Activated T-helper 1 cell treated with anti-CD3 and anti-CD28 coated beads, Interleukin-12 subunit alpha, Interleukin-12 subunit beta, Interleukin-2, Interleukin-4 antibody, amounts not matched to agents 30 ng/mL and 10 ng/mL and 1 ng/mL, durations not matched to agents 14 hours and 24 hours and 36 hours (primary cell): ENCODE results near the gene METTL5. TPM values are rescaled to one million over a fixed set of nuclear protein-coding genes. Genes with fewer than 3 reads are reported as not detected.
"Not testable (repeated sequence)": the region's sequence is repeated elsewhere in the genome, so short reads cannot be mapped to it uniquely, and the experiment has no call there.

Source experiments
- DNase-seq: peaks from one replicate; pipeline ENCODE4 v3.0.0; 2021; ENCODE audit warnings: low spot score
- H3K27ac Mint-ChIP-seq: one replicate; pipeline ENCODE4 v1.8.0; 2021; ENCODE audit warnings: mild to moderate bottlenecking, mixed read lengths
- H3K27me3 Mint-ChIP-seq: one replicate; pipeline ENCODE4 v1.8.0; 2022; ENCODE audit warnings: mild to moderate bottlenecking, moderate library complexity, mixed read lengths; ENCODE audit not compliant: insufficient read depth
- H3K36me3 Mint-ChIP-seq: one replicate; pipeline ENCODE4 v1.8.0; 2021; ENCODE audit warnings: low read depth, mixed read lengths
- H3K4me1 Mint-ChIP-seq: one replicate; pipeline ENCODE4 v1.8.0; 2021; ENCODE audit warnings: low read depth, mixed read lengths
- H3K4me3 Mint-ChIP-seq: one replicate; pipeline ENCODE4 v1.8.0; 2021; ENCODE audit warnings: mild to moderate bottlenecking, moderate library complexity, mixed read lengths
- H3K9me3 Mint-ChIP-seq: one replicate; pipeline ENCODE4 v1.8.0; 2021; ENCODE audit warnings: mixed read lengths
- intact Hi-C: fragments of 100-400 bp; cut with micrococcal nuclease; formaldehyde crosslinking; loops from one replicate; pipeline ENCODE4 v1.15.1; 2024
- total RNA-seq: library from RNA; stranded (reverse); gene quantifications from 2 replicates; pipeline ENCODE4 v1.2.3, GENCODE V29; 2022

Gene METTL5
- total RNA-seq: 92.0 and 92.1 TPM in 2 replicates

DNA sequence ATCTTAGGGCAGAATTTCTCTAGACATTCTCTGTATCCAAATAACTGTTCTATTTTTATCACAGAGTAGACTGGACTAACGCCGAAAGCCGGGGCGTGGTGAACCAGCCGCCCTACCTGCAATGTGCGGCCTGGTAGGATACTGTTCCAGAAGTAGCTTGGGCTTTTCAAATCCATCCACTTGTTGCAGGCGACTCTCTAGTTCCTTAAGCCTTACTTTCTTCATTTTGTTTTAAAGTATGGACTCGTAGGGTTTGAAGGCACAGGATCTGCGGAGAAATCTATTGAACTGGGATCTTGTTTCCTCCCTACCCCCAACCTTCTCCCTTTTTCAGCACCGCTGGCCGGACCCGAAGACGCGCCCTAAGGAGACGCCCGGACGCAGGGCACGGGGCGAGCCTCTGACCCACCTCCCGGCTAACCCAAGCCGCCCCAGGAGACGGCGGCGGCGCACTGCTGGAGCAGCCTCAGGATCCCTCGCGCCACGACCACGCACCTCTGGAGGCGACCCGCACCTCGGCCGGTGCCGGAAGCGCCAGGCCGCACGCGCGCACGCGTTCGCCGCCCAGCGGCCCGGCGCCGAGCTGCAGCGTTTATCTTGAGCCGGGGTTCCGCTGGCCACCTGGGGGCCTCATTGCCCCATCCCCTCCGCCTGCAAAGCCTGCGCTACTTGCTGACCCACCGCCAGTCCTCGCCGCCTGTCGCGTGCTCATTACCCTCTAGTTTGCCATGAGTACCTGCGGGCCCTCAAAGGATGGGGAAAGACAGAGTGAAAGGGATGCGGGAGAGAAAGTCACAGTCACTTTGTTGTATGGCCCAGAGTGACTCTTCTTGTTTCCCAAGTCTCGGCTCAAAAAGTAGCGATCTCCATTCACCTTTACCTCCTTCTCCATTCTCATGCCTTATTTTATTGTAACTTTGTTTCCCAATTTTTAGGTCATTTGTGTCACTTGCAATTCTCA is at the start of gene METTL5:
METTL5 (minus strand) TSS at position 533 of the 961 bp plus-strand sequence; CDS start at position 225, 308 bp downstream.
- intact Hi-C loops: loop anchor here (1.0 to 10.0 kb wide), 7 partner anchors 25 to 930 kb away; partner anchors contain the start of genes KLHL23 and SPC25
- Mint-ChIP-seq H3K4me3 (peak within 1 kb of the TSS; percentile 93), H3K4me1 (peaks cover 50% of the 10 kb centered on the region), H3K36me3 (peaks cover 18% of the 10 kb centered on the region), H3K27ac (peak within 1 kb of the TSS; percentile 89), H3K9me3 (no peaks in the 10 kb centered on the region), H3K27me3 (no peaks in the 10 kb centered on the region)
- peak; percentile 79 for DNase-seq

DNA sequence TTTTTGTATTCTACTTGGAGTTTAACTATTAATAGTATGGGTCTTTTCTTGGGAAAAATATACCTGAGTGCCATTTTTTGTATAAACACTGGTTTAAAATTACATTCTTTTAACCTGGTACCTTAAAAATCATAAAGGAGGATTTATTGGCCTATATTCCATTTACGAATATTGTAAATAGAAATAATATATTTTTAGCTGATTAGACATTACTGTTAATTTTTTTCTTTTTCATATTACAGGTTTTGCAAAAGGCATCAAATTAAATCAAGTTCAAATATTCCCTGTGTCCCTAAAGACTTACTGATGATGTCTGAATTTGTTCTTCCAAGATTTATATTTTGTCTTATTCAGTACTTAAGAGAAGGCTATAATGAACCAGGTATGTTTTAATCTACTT is 47.3 kb upstream of the METTL5 start:
- Mint-ChIP-seq H3K4me1 (no peaks in the 10 kb centered on the region), H3K27ac (no peak overlapping the region), H3K36me3 (peaks cover 3% of the 10 kb centered on the region), H3K4me3 (no peak overlapping the region), H3K9me3 (no peaks in the 10 kb centered on the region), H3K27me3 (no peaks in the 10 kb centered on the region)
- intact Hi-C loops: no loop called here
- no peak for DNase-seq

DNA sequence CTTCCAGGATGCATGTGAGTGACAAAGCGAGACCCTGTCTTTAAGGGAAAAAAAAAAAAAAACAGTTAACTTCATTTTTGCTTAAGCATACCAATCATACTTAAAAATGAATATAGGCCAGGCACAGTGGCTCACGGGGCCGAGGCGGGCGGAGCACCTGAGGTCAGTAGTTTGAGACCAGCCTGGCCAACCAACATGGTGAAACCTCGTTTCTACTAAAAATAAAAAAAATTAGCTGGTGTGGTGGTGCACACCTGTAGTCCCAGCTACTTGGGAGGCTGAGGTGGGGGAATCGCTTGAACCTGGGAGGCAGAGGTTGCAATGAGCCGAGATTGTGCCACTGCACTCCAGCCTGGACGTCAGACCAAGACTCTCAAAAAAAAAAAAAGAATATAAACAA is 46.7 kb upstream of the METTL5 start:
- intact Hi-C loops, DNase-seq, H3K4me1 Mint-ChIP-seq, H3K4me3 Mint-ChIP-seq, H3K9me3 Mint-ChIP-seq, H3K27me3 Mint-ChIP-seq, H3K36me3 Mint-ChIP-seq, H3K27ac Mint-ChIP-seq: not testable (repeated sequence)

DNA sequence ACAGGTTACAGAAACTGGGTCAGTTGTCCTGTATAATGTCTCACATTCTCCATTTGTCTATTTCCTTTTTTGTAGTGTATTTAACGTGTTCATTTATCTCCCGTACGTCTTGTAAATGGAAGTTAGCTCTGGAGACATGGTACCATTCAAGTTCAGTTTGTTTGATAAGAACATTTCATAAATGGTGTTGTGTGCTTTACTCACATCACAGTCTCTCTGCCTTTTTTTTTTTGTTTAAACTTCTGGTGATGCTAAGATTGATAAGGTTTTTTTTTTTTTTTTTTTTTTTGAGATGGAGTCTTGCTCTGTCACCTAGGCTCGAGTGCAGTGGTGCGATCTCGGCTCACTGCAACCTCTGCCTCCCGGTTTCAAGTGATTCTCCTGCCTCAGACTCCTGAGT is 44.2 kb upstream of the METTL5 start:
- no peak overlapping the region for H3K4me3 Mint-ChIP-seq
- no peak overlapping the region for H3K27ac Mint-ChIP-seq
- intact Hi-C loops: no loop called here
- DNase-seq: no peak
- H3K9me3 Mint-ChIP-seq: no peaks in the 10 kb centered on the region
- no peaks in the 10 kb centered on the region for H3K4me1 Mint-ChIP-seq
- no peaks in the 10 kb centered on the region for H3K27me3 Mint-ChIP-seq
- peaks cover 2% of the 10 kb centered on the region for H3K36me3 Mint-ChIP-seq

DNA sequence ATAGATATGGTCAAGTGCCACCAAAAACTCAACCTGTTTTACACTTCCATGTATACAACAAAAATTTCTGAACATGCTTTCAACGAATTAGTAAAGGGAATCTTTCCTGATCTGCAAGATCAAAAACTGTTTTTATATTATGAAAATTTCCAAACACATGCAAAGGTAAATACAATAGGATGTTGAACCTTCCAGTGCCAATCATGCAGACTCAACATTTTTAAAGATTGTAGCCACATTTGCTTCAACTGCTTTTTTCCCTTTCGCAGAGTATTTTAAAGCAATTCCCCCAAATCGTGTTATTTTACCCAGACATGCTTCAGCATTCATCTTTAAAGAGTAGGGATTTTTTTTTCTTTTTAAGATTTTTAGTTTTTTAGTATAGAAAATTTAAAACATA is 42.9 kb upstream of the METTL5 start:
- Mint-ChIP-seq H3K27me3 (no peaks in the 10 kb centered on the region), H3K9me3 (no peaks in the 10 kb centered on the region), H3K36me3 (peaks cover 2% of the 10 kb centered on the region), H3K4me3 (no peak overlapping the region), H3K27ac (no peak overlapping the region), H3K4me1 (no peaks in the 10 kb centered on the region)
- intact Hi-C loops: no loop called here
- no peak for DNase-seq

DNA sequence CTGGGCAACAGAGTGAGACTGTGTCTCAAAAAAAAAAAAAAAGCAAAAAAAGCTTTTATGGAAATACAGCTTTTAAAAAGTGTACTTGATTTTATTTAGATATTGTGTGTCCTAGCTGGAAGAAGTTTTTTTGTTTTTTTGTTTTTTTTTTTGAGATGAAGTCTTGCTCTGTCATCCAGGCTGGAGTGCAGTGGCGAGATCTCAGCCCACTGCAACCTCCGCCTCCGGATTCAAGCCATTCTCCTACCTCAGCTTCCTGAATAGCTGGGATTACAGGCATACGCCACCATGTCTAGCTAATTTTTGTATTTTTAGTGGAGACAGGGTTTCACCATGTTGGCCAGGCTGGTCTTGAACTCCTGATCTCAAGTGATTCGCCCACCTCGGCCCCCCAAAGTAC is 41.5 kb upstream of the METTL5 start:
- H3K4me1 Mint-ChIP-seq, DNase-seq, H3K36me3 Mint-ChIP-seq, H3K27me3 Mint-ChIP-seq, H3K9me3 Mint-ChIP-seq, H3K4me3 Mint-ChIP-seq, H3K27ac Mint-ChIP-seq, intact Hi-C loops: not testable (repeated sequence)

DNA sequence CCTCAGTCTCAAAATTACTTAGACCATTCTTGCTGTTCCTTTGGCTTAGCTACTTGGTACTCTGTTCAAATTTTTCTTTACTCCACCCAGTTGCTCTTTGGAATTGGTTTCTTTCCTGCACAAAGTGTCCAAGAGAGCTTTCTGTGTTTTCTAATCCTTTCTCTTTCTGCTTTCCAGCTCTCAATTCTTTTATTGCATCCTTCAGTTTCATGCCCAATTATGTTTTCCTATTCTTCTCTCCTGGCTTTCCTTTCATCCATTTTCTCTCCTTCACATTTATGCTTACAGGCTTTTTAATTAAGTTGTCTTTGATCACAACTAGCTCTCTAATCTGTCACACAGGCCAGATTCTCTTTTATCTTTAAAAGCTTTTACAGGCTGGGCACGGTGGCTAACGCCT is 40.8 kb upstream of the METTL5 start:
- Mint-ChIP-seq H3K4me3 (no peak overlapping the region), H3K27me3 (no peaks in the 10 kb centered on the region), H3K9me3 (no peaks in the 10 kb centered on the region), H3K27ac (no peak overlapping the region), H3K36me3 (peaks cover 3% of the 10 kb centered on the region), H3K4me1 (no peaks in the 10 kb centered on the region)
- no peak for DNase-seq
- intact Hi-C loops: no loop called here

DNA sequence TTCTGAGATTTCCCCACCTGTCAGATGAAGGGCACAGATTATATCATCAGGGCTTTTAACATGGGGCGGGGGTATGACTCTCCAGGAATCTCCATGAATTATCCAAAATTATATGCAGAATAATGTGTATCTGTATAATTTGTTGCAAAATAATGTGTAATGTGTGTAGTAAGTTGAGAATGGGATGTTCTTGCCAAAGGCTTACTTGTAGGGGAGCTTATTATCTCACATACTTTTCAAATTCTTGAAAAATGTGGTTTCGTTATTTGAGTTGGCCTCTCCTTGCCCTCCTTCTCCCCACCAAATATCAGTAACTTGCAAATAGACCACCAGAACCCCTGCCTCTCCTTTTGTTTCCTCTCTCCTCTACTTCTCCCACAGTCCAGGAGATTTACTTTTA is 38.1 kb upstream of the METTL5 start:
- intact Hi-C loops: no loop called here
- Mint-ChIP-seq H3K36me3 (peaks cover 3% of the 10 kb centered on the region), H3K27me3 (no peaks in the 10 kb centered on the region), H3K4me1 (no peaks in the 10 kb centered on the region), H3K9me3 (no peaks in the 10 kb centered on the region), H3K4me3 (no peak overlapping the region), H3K27ac (no peak overlapping the region)
- no peak for DNase-seq

DNA sequence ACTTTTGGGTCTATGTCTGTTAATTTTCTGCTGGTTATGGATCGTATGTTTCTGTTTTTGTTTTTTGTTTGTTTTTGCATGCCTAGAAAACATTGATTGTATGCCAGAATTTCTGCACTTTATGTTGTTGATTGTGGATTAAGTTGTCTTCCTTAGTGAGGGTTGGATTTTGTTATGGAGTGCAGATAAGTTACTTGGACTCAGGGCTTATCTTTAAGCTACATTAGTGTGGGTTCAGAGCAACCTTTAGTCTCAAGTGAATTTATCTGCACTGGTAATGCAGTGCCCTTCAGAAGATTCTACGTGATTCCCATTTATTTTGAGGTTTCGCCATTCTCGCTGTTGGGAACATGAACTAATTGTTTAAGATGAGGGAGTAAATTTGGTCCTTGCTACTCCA is 35.4 kb upstream of the METTL5 start:
- H3K27me3 Mint-ChIP-seq: no peaks in the 10 kb centered on the region
- no peak for DNase-seq
- H3K4me3 Mint-ChIP-seq: no peak overlapping the region
- H3K27ac Mint-ChIP-seq: no peak overlapping the region
- peaks cover 3% of the 10 kb centered on the region for H3K36me3 Mint-ChIP-seq
- H3K9me3 Mint-ChIP-seq: no peaks in the 10 kb centered on the region
- intact Hi-C loops: no loop called here
- no peaks in the 10 kb centered on the region for H3K4me1 Mint-ChIP-seq

DNA sequence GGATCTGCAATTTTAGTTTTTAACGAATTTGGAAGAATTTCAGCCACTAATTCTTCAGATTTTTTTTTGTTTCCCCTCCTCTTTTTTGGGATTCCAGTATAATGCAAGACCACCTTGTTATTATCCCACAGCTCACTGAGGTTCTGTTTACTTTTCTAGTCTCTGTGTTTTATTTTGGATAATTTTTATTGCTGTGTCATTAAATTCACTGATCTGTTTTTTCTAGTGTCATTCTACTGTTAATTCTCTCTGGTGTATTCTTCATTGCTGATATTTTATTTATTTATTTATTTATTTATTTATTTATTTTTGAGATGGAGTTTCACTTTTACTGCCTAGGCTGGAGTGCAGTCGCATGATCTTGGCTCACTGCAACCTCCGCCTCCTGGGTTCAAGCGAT is 34.7 kb upstream of the METTL5 start:
- Mint-ChIP-seq H3K4me1 (no peaks in the 10 kb centered on the region), H3K4me3 (no peak overlapping the region), H3K27me3 (no peaks in the 10 kb centered on the region), H3K36me3 (peaks cover 3% of the 10 kb centered on the region), H3K9me3 (no peaks in the 10 kb centered on the region), H3K27ac (no peak overlapping the region)
- DNase-seq: no peak
- intact Hi-C loops: no loop called here

DNA sequence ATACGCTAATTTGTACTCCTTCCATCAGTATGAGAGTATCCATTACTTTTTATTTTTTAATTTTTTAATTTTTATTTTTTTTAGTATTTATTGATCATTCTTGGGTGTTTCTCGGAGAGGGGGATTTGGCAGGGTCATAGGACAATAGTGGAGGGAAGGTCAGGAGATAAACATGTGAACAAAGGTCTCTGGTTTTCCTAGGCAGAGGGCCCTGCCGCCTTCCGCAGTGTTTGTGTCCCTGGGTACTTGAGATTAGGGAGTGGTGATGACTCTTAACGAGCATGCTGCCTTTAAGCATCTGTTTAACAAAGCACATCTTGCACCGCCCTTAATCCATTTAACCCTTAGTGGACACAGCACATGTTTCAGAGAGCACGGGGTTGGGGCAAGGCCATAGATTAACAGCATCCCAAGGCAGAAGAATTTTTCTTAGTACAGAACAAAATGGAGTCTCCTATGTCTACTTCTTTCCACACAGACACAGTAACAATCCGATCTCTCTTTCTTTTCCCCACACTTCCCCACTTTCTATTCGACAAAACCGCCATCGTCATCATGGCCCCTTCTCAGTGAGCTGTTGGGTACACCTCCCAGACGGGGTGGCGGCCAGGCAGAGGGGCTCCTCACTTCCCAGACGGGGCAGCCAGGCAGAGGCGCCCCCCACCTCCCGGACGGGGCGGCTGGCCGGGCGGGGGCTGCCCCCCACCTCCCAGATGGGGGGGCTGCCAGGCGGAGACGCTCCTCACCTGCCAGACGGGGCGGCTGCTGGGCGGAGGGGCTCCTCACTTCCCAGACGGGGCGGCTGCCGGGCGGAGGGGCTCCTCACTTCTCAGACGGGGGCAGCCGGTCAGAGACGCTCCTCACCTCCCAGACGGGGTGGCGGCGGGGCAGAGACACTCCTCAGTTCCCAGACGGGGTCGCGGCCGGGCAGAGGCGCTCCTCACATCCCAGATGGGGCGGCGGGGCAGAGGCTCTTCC is 30.9 kb upstream of the METTL5 start:
- H3K27ac Mint-ChIP-seq, DNase-seq, intact Hi-C loops, H3K36me3 Mint-ChIP-seq, H3K9me3 Mint-ChIP-seq, H3K27me3 Mint-ChIP-seq, H3K4me3 Mint-ChIP-seq, H3K4me1 Mint-ChIP-seq: not testable (repeated sequence)

DNA sequence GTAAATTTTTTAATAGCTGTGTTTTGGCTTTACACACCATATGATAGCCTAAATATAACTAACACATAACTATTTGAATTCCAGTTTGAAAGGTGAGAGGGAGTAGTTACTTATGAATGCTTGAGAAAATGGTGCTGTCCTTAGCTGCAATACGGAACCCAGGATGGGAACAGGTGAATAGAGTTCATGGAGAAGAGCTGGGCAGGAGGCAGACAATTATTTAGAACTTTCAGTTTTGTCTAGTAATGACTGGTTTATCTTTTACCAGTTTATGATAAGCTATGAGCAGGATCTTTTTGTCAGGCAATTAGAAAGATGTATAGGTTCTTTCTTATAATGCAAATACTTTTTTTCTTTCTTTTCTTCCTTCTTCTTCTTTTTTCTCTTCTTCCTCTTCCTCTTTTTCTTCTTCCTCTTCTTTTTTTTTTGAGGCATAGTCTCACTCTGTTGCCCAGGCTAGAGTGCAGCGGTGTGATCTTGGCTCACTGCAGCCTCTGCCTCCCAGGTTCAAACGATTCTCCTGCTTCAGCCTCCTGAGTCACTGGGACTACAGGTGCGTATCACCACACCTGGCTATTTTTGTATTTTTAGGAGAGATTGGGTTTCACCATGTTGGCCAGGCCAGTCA is 28.4 kb upstream of the METTL5 start:
- DNase-seq: no peak
- Mint-ChIP-seq H3K36me3 (peaks cover 7% of the 10 kb centered on the region), H3K9me3 (peaks cover 8% of the 10 kb centered on the region), H3K27me3 (no peaks in the 10 kb centered on the region), H3K27ac (no peak overlapping the region), H3K4me3 (no peak overlapping the region), H3K4me1 (peaks cover 8% of the 10 kb centered on the region)
- intact Hi-C loops: no loop called here
